Activated T-helper 9 cell treated with anti-CD3 and anti-CD28 coated beads, Interleukin-2, amount 50 U/mL, for 16 hours (primary cell): Measurements from ENCODE around the gene MS4A4A.
"Not testable (repeated sequence)": the region's sequence is repeated elsewhere in the genome, so short reads cannot be mapped to it uniquely, and the experiment has no call there.

Experiments used
- DNase-seq: peaks from one replicate; pipeline ENCODE4 v3.0.0-alpha.2; 2020; ENCODE audit warnings: low read depth

Gene MS4A4A

DNA sequence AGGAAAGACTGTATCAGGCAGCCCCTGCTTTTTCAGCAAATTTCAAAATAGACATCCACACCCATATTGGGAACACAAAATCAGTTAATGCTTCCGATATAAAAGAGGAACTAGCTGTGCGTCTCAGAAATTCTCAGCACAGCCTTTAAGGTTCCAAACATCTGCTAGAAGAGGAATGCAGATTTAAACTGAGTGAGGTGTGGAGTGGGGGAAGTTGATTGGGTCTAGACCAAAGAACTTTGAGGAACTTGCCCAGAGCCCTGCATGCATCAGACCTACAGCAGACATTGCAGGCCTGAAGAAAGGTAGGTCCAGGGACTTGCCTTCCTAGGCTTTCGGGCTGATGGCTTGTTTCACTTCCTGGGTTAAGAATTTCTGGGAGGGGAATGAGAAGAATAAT, at the start of gene MS4A4A:
TSS of gene MS4A4A (plus strand) at position 255 of the 400 bp plus-strand sequence. CDS start at position 265, 10 bp downstream.
- no peak for DNase-seq

- DNase-seq, result no peak
Observed at GRCh38 chr11:60230681-60231080, 49.8 kb upstream of the MS4A4A start.

DNA sequence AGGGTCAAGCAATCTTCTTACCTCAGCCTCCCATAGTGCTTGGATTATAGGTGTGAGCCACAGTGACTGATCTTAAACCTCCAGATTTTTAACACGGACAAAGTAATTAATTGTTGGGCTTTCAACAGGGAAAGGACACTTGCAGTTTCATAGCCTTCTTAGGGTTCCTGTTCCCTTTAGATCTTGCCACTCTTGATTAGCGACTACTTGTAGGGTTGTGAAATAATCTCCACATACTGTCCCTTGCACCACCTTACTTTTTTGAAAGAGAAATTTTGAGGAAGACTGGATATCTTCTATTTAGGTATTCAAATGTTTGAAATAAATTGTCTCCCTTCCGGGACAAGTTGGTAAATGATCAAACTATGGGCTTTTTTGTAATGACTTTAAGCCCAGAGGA, 45.1 kb upstream of the MS4A4A start:
- no peak for DNase-seq

- no peak for DNase-seq
Observed at GRCh38 chr11:60240662-60241061, 39.8 kb upstream of the MS4A4A start.

DNA sequence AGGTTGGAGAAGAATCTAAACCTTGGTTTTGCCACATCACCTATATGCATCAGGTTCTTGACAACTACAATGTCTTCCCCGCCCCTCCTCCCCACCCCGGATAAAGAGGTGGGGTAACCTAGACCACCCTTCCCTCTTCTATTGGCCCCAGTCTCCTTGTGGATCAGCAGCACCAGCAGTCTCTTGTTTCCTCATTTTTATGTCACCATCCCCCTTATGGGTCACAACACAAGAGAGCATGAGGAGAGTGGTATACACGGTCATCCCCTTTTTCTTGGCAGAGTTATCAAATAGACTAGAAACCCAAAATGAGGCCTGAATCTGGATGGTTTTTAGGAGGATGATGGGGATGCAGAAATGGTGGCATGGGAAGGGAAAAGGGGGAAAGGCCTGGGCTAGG, 38.7 kb upstream of the MS4A4A start:
- no peak for DNase-seq

GRCh38 chr11:60242740-60243239, 37.7 kb upstream of the MS4A4A start, which contains the start of gene MS4A4E:
Gene MS4A4E (minus strand): TSS chr11:60243137. CDS start chr11:60230055, 13,082 bp downstream.
- DNase-seq, result no peak

DNA sequence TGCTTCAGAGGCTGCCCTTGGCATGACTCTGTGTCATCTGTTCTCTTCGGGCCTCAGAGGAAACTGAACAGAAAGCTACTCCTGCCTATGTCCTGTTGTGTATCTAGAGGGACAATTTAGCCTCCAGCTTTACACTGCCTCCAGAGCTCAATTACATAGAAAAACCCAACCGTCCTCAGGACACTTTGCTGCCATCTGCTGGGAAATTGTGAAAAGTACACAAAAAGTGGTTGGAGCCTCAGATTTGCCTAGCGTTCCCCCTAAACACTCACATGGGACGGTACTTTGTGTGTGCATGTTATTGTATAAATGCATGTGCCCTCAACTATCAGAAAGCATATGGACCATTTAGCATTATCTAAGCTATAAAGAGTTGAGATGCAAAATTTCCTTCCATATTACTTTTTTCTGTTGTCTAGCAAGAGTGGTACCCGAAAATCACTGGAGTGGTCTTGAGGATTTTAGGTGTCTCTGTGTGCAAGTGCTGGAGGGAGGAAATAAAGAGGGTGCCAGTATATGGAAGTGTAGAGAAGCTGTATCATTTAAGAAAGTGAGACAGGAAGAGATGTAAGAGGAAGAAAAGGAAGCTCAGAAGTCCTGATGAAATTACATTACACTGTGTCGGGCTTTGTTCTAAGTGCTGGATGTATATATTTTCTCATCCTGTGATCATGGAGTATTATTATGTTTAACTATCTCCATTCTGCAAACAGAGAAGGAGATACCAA, 28.8 kb upstream of the MS4A4A start:
- DNase-seq, result no peak

DNA sequence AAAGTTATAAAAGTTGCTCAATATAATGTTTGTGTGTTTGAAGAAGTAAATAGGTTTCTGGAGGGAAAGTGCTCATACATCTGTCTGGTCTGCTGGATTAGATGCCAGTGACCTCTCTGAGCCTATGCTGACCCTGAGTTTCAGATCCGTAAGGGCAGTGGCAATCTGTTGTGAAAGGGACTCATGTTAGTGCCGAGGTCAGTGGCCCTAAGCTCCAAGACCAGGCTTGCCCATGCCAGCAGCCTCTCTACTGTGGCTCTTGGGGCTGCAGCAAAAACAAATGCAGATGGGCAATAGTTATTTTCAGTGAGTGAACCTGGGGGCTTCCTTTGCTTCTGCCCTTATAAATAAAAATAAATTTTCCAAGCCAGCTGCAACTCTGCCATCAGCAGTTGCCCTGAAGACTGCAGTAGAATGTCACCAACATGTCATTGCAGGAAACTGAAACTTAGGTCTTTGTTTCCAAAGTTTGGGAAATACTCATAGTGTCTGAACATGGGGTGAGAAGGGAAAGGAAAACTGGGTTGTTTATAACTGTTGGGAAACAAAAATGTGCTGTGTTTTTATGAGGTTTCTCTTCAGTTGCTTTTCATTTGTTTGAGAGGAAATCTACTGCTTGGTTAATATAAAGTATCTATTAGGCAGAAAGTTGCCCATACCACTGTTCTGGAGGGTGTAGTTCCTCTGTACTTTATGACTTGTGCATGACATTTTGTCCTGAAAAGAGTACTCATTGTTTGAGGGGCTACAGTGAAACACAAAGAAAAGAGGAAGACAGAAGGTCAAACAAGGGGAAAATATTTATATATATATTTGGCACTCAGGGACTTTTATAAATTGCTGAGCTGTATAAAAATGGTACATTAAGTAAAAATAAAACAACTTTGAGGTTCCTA, 28.0 kb upstream of the MS4A4A start:
- no peak for DNase-seq

DNA sequence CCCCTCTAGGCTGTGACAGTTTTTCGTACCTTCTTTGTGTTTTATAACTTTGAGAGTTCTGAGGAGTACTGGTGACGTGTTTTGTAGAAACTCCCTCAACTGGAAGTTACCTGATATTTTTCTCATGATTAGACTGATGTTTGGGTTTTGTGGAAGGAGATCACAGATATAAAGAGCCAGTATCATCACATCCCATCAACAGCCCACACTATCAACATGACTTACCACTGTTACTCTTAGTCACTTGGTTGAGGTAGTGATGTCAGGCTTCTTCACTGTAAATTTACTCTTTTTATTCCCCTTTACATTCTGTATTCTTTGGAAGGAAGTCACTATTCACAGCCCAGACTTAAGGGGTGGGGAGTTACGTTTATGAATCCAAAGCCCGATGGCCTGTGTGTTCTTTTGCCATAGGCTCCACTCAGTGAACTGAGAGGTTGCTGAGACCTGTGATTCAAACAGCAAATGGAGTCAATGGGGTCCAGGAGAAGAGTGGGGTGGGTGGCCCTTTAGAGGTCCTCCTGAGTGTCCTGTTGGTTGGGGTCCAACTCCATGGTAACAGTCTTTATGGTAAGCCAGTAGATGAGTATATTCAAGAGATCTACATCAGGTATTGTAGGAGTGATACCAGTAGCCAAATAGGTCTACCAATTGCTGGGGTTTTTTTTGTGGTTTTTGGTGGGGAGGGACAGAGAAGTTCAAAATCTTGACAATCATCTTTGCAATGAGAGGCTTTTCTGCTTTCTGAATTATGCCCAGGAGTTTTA, 22.3 kb upstream of the MS4A4A start:
- no peak for DNase-seq

- DNase-seq, result no peak
Observed at GRCh38 chr11:60261014-60261413, 19.5 kb upstream of the MS4A4A start.

DNA sequence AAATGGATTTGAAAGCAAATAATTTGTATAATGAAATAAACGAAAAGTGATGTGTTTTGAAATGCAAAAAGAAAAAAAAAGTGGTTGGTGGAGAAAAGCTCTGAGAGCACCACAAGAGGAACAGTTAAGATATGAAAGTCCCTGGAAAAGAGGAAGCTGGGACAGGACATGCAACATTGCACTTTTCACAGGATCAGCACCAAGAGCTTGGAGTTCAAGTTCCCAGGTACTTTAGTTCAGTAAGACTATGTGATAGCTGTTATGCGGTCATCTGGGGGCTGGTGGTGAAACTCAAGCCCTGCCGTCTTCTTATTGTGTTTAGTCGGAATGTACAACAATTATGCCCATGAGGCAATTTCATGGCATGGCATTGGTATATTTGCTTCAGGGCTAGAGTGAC, 17.1 kb upstream of the MS4A4A start:
- DNase-seq, result no peak

GRCh38 chr11:60264644-60265043, 15.8 kb upstream of the MS4A4A start:
- DNase-seq, result no peak

- DNase-seq, result no peak
Observed at GRCh38 chr11:60265373-60266214, 14.9 kb upstream of the MS4A4A start.

GRCh38 chr11:60274416-60274815, 6.0 kb upstream of the MS4A4A start:
- no peak for DNase-seq

GRCh38 chr11:60281485-60281884, 1.0 kb downstream of the MS4A4A start:
- no peak for DNase-seq

DNA sequence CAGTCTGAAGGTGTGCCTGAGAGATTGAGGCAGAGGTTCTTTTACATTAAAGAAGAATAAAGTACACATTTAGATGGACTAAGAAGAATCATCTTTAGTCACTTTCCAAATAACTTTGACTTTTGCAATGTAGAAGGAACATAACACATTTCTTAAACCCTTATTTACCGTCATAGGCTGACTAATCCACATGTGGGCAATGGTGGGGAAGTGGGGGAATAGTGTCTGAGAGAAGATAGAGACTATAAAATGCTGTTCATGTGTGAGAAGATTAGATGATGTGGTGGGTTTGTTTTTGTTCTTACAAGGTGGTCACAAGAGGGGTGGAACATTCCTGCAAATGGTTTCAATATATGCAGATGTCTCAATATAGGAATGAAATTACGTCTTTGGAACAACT, 1.8 kb downstream of the MS4A4A start:
- DNase-seq, result no peak

- not testable (repeated sequence) for DNase-seq
Observed at GRCh38 chr11:60285411-60286126, 5.1 kb downstream of the MS4A4A start.

GRCh38 chr11:60288531-60288930, 8.1 kb downstream of the MS4A4A start:
- DNase-seq, result no peak

DNA sequence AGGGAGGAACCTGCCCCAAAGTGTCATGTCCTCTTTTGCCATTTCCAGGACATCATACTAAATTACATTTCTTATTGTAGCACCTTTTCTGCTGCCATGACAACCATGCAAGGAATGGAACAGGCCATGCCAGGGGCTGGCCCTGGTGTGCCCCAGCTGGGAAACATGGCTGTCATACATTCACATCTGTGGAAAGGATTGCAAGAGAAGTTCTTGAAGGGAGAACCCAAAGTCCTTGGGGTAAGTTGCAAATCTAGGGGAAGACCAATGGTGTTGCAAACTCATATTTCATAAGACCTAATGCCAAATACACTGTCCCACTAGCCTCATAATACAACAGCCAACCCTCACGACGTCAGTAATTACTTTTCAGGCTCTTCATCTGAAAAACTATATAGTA, 11.7 kb downstream of the MS4A4A start:
- DNase-seq, result no peak

- DNase-seq, result no peak
Observed at GRCh38 chr11:60301178-60301577, 20.7 kb downstream of the MS4A4A start.

DNA sequence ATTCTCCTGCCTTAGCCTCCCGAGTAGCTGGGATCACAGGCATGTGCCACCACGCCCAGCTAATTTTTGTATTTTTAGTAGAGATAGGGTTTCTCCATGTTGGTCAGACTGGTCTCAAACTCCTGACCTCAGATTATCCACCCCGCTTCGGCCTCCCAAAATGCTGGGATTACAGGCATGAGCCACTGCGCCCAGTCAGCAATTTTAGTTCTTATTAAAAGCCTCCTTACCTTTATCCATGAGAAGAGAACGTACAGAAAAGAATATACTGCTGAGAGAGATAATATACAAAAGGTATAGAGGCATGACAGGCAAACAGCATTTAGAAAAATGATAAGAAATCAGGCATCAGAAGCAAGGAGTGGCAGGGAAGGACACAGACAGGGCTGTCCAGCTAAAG, 21.4 kb downstream of the MS4A4A start:
- not testable (repeated sequence) for DNase-seq
